NCI-H446 (cell line): ENCODE data around the gene BUB1.
A peak's percentile ranks its signal among the peaks of the same experiment; 100 is the strongest.
"Not testable (repeated sequence)": the region's sequence is repeated elsewhere in the genome, so short reads cannot be mapped to it uniquely, and the experiment has no call there.

Experiments used
- DNase-seq, 2 experiments: peaks; one replicate each; lab custom pipeline; 2025; lab: John Stamatoyannopoulos, UW

Gene BUB1

GRCh38 chr2:110690083-110690965, 12.5 kb upstream of the BUB1 start:
- DNase-seq = no peak

- no peak for DNase-seq
Measured at GRCh38 chr2:110688594-110689091, 10.8 kb upstream of the BUB1 start.

GRCh38 chr2:110687775-110688484, 10.1 kb upstream of the BUB1 start:
- DNase-seq = not testable (repeated sequence)

GRCh38 chr2:110682872-110683271, 5.0 kb upstream of the BUB1 start:
- DNase-seq = no peak

GRCh38 chr2:110682267-110682666, 4.4 kb upstream of the BUB1 start:
- DNase-seq = no peak

GRCh38 chr2:110680709-110681108, 2.8 kb upstream of the BUB1 start:
- no peak for DNase-seq

GRCh38 chr2:110679865-110680264, 2.0 kb upstream of the BUB1 start:
- DNase-seq = no peak

GRCh38 chr2:110679337-110679707, 1.5 kb upstream of the BUB1 start:
- no peak for DNase-seq

GRCh38 chr2:110678457-110679336, 834 bp upstream of the BUB1 start:
- DNase-seq = no peak

GRCh38 chr2:110677080-110677479, 783 bp downstream of the BUB1 start:
- no peak for DNase-seq

- DNase-seq = no peak
Measured at GRCh38 chr2:110675679-110676078, 2.2 kb downstream of the BUB1 start.

GRCh38 chr2:110674620-110675555, 3.0 kb downstream of the BUB1 start:
- DNase-seq = no peak

- no peak for DNase-seq
Measured at GRCh38 chr2:110673201-110673600, 4.7 kb downstream of the BUB1 start.

GRCh38 chr2:110670826-110671225, 7.0 kb downstream of the BUB1 start:
- no peak for DNase-seq

- DNase-seq = no peak
Measured at GRCh38 chr2:110669079-110669478, 8.8 kb downstream of the BUB1 start.

GRCh38 chr2:110667071-110667470, 10.8 kb downstream of the BUB1 start:
- DNase-seq = peak in 1 of 2 experiments; percentile 20

- no peak for DNase-seq
Measured at GRCh38 chr2:110664135-110664534, 13.7 kb downstream of the BUB1 start.

- DNase-seq = no peak
Measured at GRCh38 chr2:110662560-110662959, 15.3 kb downstream of the BUB1 start.

GRCh38 chr2:110660558-110660957, 17.3 kb downstream of the BUB1 start:
- no peak for DNase-seq

- no peak for DNase-seq
Measured at GRCh38 chr2:110659248-110659647, 18.6 kb downstream of the BUB1 start.

GRCh38 chr2:110657724-110658305, 20.0 kb downstream of the BUB1 start:
- DNase-seq = no peak
